Loucy (cell line): ENCODE data around the gene SLC22A17.

Experiments used
- H2AFZ ChIP-seq: fragments of 200-600 bp; sonication (generic); 2 replicates; pipeline ENCODE4 v1.6.0; 2016; ENCODE audit warnings: antibody characterized with exemption, mild to moderate bottlenecking, low read length, moderate library complexity
- H3F3A ChIP-seq: fragments of 200-600 bp; 2 replicates; pipeline ENCODE4 v1.6.0; 2016; ENCODE audit warnings: antibody characterized with exemption, low read depth, mild to moderate bottlenecking
- H3K27me3 ChIP-seq: fragments of 200-600 bp; sonication (generic); 2 replicates; pipeline ENCODE4 v1.6.1; 2014; ENCODE audit warnings: low read length, mild to moderate bottlenecking; ENCODE audit not compliant: insufficient read depth, poor library complexity, severe bottlenecking
- H3K36me3 ChIP-seq: fragments of 200-600 bp; sonication (generic); 2 replicates; pipeline ENCODE4 v1.6.1; 2016; ENCODE audit warnings: low read length; ENCODE audit not compliant: insufficient read depth
- H3K4me1 ChIP-seq: fragments of 200-600 bp; sonication (generic); 2 replicates; pipeline ENCODE4 v1.5.1; 2014; ENCODE audit warnings: low read length, mild to moderate bottlenecking; ENCODE audit not compliant: insufficient read depth, poor library complexity, severe bottlenecking
- H3K4me2 ChIP-seq: fragments of 200-600 bp; sonication (generic); 2 replicates; pipeline ENCODE4 v1.6.0; 2014; ENCODE audit warnings: antibody characterized with exemption, low read length, low read depth, mild to moderate bottlenecking; ENCODE audit not compliant: poor library complexity, severe bottlenecking
- H3K4me3 ChIP-seq: fragments of 200-600 bp; sonication (generic); 2 replicates; pipeline ENCODE4 v1.5.1; 2014; ENCODE audit warnings: low read length, mild to moderate bottlenecking, mixed read lengths; ENCODE audit not compliant: poor library complexity, severe bottlenecking
- H3K79me2 ChIP-seq: fragments of 200-600 bp; sonication (generic); 2 replicates; pipeline ENCODE4 v1.6.1; 2014; ENCODE audit warnings: low read length; ENCODE audit not compliant: insufficient read depth
- H3K9ac ChIP-seq: fragments of 200-600 bp; sonication (generic); 2 replicates; pipeline ENCODE4 v1.6.0; 2014; ENCODE audit warnings: mild to moderate bottlenecking, low read depth, low read length, moderate library complexity; ENCODE audit not compliant: poor library complexity, severe bottlenecking
- H3K9me2 ChIP-seq: fragments of 200-600 bp; sonication (generic); replicated peaks from 2 replicates; pipeline ENCODE4 v1.6.1; 2016; ENCODE audit warnings: low read depth, low read length, mixed read lengths
- H3K9me3 ChIP-seq: fragments of 200-600 bp; sonication (generic); 2 replicates; pipeline ENCODE4 v1.6.1; 2014; ENCODE audit warnings: mild to moderate bottlenecking, antibody characterized with exemption, low read length, low read depth; ENCODE audit not compliant: insufficient read depth
- H4K20me1 ChIP-seq: fragments of 200-600 bp; sonication (generic); 2 replicates; pipeline ENCODE4 v1.6.0; 2014; ENCODE audit warnings: antibody characterized with exemption, low read length, mild to moderate bottlenecking; ENCODE audit not compliant: insufficient read depth, poor library complexity, severe bottlenecking
- EZH2phosphoT487 ChIP-seq: fragments of 200-600 bp; IDR thresholded peaks from 2 replicates; pipeline ENCODE4 v1.6.1; 2018; ENCODE audit warnings: antibody characterized with exemption, mild to moderate bottlenecking, moderate library complexity, borderline replicate concordance
- TF ChIP-seq, protein P1 (sequence below): fragments of 200-600 bp; sonication (generic); conservative IDR thresholded peaks from 2 replicates; pipeline ENCODE4 v1.5.1; 2014; ENCODE audit warnings: mild to moderate bottlenecking, antibody characterized with exemption, low read length

The SLC22A17 gene

DNA sequence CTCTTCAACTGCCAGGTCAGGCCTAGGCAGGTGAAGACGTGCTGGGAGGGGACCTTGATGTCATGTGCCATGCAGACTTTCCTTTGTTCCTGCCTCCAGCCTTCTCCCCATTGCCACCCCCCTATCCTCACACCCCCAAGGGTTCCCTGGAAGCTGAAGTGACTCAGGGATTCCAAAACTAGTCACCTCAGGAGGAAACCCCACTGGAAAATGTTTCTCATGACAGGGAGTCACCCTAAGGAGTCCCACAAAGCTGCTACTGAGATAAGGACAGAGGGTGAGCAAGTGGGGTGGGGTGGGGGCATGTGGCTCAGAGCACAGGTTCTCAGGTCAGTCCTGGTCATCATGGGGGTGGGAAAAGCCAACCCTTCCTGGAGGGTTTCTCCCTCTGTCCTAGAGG is 17.5 kb upstream of the SLC22A17 start:
- no peak overlapping the region for H3K4me3 ChIP-seq
- no peaks in the 10 kb centered on the region for H3K9me2 ChIP-seq
- H3K9me3 ChIP-seq = no peaks in the 10 kb centered on the region
- no peaks in the 10 kb centered on the region for H3K36me3 ChIP-seq
- no peaks in the 10 kb centered on the region for H4K20me1 ChIP-seq
- H3F3A ChIP-seq = no peaks in the 10 kb centered on the region
- no peak overlapping the region for H3K4me2 ChIP-seq
- no peak overlapping the region for H2AFZ ChIP-seq
- H3K27me3 ChIP-seq = no peaks in the 10 kb centered on the region
- no peaks in the 10 kb centered on the region for H3K4me1 ChIP-seq
- TF ChIP-seq, protein P1, sequence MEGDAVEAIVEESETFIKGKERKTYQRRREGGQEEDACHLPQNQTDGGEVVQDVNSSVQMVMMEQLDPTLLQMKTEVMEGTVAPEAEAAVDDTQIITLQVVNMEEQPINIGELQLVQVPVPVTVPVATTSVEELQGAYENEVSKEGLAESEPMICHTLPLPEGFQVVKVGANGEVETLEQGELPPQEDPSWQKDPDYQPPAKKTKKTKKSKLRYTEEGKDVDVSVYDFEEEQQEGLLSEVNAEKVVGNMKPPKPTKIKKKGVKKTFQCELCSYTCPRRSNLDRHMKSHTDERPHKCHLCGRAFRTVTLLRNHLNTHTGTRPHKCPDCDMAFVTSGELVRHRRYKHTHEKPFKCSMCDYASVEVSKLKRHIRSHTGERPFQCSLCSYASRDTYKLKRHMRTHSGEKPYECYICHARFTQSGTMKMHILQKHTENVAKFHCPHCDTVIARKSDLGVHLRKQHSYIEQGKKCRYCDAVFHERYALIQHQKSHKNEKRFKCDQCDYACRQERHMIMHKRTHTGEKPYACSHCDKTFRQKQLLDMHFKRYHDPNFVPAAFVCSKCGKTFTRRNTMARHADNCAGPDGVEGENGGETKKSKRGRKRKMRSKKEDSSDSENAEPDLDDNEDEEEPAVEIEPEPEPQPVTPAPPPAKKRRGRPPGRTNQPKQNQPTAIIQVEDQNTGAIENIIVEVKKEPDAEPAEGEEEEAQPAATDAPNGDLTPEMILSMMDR = no peak
- no peak for TF ChIP-seq EZH2phosphoT487
- H3K79me2 ChIP-seq = no peaks in the 10 kb centered on the region
- no peak overlapping the region for H3K9ac ChIP-seq

DNA sequence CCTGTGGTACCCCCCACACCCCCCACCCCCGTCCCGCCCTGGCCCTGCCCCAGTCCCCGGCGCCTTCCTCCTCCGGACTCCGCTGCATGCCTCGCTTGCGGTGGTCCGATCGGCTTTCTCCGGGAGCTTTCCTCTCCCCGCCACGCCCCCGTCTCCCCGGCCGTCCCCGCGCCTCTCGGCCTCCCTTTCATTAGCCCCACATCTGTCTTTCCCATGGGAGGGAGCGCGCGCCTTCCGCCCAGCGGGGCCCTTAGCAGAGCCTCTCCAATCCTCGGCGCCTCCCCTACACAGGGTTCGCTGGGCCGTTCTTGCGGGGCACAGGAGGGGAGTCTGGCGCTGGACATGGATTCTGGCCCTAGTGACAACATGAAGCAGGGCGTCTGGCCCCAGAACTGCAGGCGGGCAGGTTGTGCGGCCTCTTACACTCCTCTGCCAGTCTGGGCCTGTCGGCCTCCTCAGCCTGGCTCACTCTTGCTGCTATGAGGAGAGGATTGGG is 13.8 kb upstream of the SLC22A17 start:
- Histone ChIP-seq H3K27me3 (no peaks in the 10 kb centered on the region), H3K9me2 (no peaks in the 10 kb centered on the region), H3K36me3 (no peaks in the 10 kb centered on the region), H4K20me1 (no peaks in the 10 kb centered on the region), H3K79me2 (no peaks in the 10 kb centered on the region), H3K4me3 (no peak overlapping the region), H3K9me3 (no peaks in the 10 kb centered on the region), H3F3A (no peaks in the 10 kb centered on the region), H2AFZ (no peak overlapping the region), H3K4me1 (no peaks in the 10 kb centered on the region), H3K9ac (no peak overlapping the region), H3K4me2 (no peak overlapping the region)
- TF ChIP-seq EZH2phosphoT487 = no peak
- TF ChIP-seq, protein P1 = no peak

DNA sequence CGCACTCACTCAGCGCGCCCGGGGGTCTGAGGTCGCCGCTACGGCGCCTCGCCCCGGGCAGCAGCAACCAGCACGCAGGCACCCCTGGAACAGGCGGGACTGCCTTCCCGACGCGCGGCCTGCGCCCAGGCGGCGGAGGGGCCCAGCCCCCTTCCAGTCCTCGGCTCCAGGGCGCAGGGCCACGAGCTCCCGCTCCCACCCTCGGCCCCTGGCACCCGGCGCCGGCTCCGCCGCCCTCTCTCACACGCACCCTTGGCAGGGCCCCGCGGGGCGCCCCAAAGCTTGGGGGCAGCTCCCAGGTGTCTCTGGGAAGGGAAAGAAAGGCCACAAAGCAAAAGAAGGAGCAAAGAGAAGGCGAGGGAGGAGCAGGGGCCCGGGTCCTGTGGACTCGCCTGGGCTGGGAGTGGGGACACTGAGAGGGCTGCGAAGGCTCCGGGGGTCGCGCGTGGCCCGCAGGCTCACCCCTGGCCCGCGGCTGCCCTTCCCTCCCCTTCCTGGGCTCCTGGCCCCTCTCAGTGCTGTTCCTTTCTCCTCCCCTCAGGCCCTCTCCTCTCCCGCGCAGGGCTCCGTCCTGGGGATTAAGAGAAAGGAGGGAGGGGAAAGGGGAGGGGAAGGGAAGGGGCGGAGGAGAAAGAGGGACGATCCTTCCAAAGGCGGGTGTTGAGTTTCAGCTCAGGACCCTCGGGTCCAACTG is 13.2 kb upstream of the SLC22A17 start:
- H3K27me3 ChIP-seq = no peaks in the 10 kb centered on the region

More for the DNA sequence above, 13.2 kb upstream of the SLC22A17 start:
- Histone ChIP-seq H3K4me2 (no peak overlapping the region), H3F3A (no peaks in the 10 kb centered on the region), H3K4me3 (no peak overlapping the region), H3K9me2 (no peaks in the 10 kb centered on the region), H3K9me3 (no peaks in the 10 kb centered on the region), H2AFZ (no peak overlapping the region), H3K4me1 (no peaks in the 10 kb centered on the region), H4K20me1 (no peaks in the 10 kb centered on the region), H3K36me3 (no peaks in the 10 kb centered on the region), H3K9ac (no peak overlapping the region), H3K79me2 (no peaks in the 10 kb centered on the region)
- no peak for TF ChIP-seq EZH2phosphoT487
- TF ChIP-seq, protein P1 = no peak
